GM19328 (cell line): ENCODE results near the gene MYO1B.

ENCODE experiments used
- ATAC-seq: cut with Tn5 transposase; IDR thresholded peaks from one replicate; pipeline ENCODE4 v1.9.1; 2021; ENCODE audit warnings: mild to moderate bottlenecking, moderate library complexity; ENCODE audit not compliant: unreplicated experiment

MYO1B gene

DNA sequence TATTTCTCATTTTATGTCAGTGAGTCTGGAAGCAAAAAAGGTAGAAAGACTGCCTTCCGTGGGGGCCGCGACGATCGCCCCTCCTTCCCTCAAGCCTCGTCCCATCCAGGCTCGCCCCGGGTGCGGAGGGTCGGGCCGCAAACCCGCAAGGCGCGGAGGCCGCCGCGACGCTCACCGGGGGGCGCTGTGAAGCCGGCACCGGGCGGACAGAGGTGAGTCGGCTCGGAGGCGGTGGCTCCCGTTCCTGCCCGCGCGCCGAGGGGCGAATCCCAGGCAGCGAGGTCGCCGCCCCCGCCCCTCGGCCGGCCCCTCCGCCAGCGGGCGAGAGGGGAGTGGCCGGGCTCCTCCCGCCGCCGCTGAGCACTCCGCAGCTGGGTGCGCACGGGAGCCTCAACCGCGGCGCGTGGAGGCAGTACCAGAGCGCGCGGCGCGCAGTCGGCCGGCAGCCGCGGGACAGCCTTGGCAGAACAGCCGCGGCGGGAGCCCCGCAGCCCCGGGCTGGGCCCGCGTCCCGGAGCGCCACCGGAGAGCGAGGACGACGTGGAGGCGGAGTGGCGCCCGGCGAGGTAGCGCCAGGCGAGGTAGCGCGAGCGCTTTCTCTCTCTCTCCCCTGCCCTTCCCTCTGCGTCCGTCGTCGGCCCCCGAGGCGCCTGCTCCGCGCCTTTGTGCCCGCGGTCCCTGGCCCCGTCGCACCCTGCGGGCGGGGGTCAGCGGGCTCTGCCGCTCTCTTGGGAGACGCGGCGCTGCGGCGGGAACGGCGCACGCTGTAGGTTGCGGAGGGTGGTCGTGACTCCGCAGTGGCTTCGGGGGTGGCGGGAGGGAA lies at the start of gene MYO1B:
Gene MYO1B (plus strand): TSS at position 359 of the 823 bp plus-strand sequence. CDS start 31,492 bp downstream, outside the sequence.
- ATAC-seq, result peak; percentile 54

DNA sequence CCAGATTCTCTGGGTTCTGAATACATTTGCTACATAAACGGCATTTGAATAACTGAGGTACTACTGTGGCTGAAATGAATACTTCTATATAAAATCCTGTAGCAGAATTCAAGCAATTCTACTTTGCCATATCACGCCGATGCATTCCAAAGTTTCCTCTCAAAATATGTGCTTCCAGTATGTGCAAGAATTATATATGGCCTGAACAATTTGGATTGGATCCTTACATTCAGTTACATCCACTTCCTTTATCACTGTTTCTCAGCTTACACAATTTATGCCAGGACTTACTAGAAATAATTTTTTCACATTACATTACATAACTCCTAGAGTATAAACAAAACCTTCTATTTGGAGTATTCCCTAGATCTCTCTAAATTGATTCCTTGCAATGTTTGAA lies 48.1 kb upstream of the MYO1B start:
- ATAC-seq, result no peak

DNA sequence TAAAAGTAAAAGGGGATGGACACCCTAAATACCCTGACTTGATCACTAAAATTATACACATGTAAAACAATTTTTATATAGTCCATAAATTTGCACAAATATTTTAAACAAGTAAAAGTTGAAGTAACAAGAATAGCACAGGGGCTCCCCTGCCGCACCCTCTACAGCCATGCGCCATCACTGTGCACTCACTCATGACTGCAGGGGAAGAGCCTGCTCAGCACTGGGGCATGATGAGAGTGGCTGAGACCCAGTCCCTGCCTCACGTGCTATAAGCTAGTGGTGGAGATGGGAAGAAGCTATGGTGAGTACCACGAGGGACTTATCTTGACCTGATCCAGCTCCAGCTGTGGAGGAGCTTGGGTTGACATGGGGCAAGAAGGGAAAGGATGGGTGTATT lies 46.9 kb upstream of the MYO1B start:
- no peak for ATAC-seq

DNA sequence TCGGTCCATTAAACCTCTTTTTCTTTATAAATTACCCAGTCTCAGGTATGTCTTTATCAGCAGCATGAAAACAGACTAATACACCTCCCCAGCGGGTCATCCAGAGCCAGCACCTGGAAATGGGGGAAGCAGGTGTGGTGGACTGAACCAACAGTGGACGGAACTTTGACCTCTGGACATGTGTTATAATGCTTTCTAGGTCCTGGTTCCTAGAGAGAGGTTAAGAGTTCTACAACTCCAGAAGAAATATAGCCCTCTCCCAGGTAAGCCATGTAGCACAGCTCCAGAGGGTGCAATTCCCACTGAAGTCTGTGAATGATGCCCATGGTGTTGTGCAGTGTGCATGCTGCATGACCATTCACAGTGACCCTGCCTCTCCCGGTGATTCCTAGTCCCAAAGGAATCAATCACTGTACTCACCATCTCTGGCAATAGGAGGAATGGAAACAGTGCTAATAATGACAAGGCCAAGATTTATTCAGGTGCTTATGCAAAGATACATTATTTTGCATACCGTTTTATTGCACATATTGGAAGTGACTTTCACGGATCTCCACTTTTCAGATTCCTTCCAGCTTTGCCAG lies 45.2 kb upstream of the MYO1B start:
- no peak for ATAC-seq

DNA sequence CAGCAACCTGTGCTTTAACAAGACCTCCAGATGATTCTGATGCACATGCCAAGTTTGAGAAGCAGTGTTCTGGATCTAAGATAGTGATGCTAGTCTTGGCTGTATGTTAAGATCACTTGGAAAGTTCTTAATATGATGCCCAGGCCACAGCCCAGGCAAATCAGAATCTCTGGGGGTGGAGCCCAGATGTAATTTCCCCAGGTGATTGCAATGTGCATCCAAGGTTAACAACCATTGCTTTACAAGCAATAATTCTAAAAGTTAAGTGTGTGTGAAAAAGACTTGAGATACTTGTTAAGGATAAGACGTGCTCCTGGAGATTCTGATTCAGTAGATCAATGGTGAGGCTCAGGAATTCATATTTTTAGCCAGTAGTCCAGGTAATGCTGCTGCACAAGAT lies 44.3 kb upstream of the MYO1B start:
- ATAC-seq, result no peak

DNA sequence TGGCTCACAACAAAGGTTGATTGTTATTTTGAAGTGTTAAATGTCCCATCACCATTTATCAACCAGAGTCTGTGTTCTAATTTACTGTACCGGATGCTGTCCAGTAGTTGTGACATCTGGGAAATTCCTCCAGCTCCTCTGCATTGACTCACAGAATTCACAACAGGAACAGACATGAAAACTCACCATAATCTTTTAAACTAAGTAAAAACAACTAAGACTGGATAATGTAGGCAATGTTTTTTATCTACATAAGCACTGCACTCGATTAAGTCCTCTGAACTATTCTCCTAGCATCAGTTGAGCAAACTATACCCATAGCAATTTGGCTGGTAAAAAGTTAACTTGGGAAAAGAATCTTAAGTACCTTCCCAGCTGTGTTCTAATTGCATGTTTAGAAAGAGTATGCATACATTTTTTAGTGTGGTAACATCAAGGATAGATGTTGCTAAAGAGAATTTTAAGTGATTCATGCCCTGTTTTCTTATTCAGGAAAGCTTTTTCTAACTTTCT lies 42.9 kb upstream of the MYO1B start:
- no peak for ATAC-seq

DNA sequence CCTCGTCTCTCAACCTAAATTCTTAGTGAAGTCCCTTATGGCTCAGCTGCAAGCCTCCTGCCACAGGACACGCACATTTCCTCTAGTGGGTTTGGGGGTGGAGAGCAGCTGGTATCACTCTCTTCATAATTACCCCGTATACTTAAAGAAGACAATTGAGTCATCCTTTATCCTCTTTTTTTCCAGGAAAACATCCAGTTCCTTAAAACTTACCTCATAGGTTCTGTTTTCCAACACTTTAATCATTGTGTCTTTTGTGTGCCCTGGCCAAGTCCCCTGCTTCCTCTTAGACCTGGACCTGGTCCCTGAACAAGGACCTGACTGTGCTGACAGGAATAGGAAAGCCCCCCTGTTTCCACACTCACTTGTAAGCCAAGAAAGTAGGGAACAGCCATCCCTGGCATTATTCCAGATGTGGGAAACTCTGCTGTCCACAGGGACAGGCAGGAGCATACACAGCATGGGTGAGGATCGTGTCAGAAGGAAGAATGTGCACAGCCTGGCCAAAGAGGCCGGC lies 42.3 kb upstream of the MYO1B start:
- no peak for ATAC-seq

DNA sequence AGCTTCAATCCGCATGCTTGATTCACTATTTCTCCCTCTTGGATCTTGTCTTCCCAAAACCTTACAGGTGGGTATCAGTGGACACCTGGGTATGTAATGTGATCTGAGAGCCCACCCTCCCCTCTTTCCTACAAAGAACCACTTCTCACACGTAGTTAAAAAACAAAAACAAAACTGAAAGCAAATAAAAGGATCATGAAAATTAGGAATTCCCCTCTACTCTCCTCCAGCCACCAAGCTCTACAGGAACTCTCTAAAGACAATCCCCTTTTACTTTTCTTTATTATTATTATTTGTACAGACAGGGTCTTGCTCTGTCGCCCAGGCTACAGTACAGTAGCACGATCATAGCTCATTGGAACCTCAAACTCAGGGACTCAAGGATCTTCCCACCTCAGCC lies 40.8 kb upstream of the MYO1B start:
- ATAC-seq, result no peak

DNA sequence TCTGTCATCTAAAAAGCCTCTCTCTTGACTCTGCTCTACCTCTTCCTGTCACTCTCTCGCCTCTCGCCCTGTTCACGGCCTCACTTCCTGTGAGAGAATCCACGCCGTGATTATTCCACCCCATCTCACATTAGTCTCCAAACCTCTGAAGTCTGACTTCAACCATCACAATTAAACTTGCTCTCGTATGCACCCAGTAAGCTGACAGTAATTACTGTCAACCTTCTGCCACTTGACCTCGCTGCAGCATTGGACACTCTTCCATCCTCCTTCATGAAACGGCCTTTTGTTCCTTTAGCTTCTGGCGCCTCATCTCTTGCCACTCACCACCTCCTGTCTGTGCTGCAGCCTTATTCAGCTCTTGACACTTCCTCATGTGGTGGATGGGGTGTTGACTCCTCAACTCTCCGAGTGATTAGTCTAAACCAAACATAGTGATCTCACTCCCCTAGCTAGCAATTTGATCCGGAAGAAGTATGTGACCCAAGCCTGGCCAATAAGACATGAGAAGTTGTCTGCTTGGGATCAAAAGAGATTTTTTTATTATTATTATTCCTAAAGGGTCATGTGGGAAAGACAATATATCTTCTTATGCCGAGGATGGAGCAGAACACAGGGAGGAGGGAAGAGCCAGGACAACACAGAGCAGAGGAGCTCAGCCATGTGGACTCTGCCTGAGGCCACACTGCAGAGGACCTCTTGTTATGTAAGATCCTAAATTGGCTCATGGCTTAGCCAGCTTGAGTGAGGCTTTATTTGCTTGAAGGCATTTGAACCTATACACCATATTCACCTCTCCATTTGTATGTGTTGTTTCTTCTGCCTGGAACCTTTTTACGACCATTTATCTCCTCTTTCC lies 38.4 kb upstream of the MYO1B start:
- ATAC-seq, result no peak

DNA sequence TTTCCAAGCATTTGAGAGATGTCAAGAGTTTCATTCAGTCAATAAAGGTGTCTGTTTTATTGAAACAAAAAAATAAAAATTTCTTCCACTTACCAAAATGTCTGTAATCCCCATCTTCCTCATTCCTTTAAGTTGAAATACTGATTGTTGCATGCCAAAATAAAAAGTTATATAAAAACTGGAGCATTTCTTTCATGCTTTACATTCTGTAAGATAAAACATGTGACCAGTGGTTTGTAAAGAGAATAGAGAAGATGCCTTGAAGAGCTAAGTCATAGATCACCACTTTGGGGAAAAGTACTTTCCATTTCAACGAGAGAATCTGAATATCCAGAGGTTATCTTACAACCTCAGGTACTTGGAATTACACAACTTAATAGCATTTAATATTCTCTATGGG lies 35.9 kb upstream of the MYO1B start:
- no peak for ATAC-seq

DNA sequence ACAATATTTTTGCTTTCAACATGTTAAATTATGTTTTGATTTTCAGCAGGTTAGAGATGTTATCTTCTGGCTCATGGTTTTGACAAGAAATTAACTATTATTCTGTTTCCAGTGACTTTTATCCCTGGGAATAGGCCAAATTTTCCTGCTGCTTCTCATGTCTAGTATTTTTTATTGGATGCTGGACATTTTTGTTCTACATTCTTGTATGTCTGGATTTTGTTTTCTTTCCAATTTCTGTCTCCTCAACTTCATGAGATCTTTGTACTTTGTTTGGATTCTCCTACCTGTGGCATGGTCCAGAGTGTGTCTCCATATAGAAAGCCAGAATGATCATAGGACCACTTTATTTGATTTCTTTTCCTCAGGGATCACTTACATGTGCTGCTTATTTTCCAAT lies 33.1 kb upstream of the MYO1B start:
- ATAC-seq, result no peak

DNA sequence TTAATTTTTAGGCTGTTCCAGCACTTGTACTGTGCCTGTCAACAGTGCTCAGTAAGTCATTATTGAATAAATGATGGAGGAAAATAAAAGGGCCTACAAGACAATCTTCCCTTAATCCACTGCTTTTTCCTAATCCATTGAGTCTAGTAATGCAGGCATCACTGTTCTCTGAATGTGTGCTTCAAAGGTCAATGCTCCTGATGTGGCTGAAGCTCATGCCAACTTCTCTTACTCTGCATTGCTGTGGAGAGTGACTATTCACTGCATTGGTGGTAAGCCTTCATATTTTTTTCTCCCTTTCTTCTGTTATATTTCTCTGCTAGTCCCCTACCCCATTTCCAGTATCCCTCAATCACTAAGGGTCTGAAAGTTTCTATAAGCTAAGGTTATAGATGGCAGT lies 31.9 kb upstream of the MYO1B start:
- ATAC-seq, result no peak

DNA sequence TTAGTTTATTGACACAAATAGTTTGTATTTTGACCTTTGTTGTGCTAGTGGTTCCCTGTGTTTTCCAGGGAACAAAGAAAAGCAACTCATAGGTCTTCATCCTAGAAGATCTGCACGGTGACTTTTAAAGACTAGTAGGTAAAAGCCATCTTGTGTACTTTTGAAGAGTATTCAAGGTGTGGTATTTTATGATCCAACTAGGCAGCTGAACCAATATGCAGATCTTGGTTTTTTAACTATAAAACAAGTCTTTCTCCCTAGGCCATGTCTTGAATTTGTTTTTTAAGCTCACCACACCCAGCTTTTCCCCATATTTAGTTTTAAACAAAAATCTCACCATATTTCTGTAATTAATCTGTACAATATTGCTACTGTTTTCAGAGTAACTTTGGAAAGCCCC lies 30.0 kb upstream of the MYO1B start:
- no peak for ATAC-seq

DNA sequence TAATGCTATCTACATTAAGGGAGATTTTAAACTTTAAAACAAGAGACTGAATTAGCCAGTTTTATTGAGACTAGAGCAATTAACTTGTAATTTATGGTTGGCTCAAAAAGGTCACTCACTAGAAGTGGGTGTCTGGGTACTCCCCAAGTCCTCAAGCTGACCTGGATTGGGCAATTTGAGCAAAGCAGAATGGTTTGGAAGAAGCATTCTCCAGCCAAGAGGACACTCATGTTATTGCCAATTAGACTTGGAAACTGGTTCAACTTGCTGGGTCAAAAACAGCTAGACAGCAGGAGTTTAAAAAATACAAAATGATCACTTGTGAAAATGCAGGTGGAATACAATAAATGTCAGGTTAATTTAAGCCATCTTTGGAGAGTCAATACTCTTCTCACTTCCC lies 29.5 kb upstream of the MYO1B start:
- ATAC-seq, result no peak

DNA sequence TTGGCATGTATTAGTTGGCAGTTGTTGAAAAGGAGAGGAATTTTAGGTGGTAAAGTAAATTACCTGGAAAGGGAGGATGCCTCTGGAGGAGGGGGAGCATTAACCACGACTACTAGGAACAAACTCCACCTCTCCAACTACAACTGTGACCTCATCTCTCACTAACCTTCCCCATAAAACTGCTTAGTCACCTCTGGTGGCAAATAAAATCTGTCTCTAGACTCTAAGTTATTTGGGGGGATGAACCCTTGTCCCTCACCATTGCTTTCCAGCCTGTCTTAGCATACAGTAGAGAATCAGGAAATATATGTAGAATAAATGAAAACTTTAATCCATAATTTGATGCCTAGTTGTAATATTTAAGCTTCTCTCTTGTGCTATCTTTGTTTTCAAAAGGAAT lies 27.6 kb upstream of the MYO1B start:
- ATAC-seq, result no peak

DNA sequence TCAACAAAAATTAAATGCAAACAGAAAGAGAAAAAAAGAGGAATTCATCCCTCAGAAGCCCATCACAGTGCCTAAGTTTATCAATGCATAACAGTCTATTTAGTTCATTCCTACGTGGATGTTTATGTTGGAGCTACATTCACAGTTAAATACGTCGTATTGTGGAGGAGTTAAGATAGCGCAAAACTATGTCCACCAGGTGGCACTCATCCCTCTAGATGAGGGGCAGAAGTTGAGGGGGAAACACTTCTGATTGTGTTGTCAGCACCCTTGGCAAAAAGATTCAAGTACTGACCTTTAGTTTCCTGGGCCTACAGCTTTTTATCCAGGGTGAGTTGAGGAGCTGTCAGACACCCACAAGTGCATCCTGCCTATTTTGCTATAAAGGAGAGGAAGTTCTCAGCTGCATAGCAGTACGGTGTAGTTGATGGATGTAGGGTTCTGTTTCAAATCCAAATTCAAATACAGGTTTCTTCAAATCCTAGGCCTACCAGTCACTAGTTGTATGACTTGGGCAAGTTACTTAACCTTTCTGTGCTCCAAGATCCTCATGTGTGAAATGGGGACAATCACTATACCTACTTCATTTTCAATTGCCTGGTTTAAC lies 26.8 kb upstream of the MYO1B start:
- ATAC-seq, result no peak

DNA sequence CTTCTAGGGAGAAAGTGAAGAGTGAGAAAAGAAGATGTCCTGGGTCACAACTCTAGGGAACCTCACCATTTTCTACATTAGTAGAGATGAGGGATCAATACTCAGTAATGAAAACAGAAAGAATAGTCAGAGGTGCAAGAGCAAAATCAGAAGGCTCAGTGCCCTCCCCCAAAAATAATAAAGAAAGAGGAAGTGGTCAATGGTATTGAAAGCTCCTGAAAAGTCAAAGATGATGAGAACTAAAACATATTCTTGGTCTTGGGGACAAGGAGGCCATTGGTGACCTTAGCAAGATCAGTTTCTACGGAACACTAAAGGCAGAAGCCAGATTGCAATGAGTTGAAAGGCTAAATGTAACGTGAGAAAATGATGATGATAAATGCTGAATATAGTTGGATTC lies 24.5 kb upstream of the MYO1B start:
- no peak for ATAC-seq

DNA sequence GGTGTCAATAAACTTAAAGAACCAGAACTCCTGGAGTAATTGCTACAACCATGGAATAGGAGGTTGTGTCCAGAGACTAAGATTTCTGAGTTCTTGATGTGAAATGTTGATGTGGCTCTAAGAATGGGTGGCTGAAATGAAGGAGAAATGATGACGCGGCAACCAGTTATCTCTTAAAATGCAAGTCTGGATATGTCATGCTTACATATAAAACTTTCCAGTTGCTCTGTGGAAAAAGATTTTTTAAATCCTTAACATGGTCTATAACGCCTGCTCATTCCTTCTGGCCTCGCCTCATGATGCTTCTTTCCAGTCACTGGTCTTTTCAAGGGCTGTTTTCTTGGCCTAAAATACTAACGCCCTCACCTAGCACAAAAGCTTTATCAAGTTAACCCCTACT lies 23.5 kb upstream of the MYO1B start:
- ATAC-seq, result no peak

DNA sequence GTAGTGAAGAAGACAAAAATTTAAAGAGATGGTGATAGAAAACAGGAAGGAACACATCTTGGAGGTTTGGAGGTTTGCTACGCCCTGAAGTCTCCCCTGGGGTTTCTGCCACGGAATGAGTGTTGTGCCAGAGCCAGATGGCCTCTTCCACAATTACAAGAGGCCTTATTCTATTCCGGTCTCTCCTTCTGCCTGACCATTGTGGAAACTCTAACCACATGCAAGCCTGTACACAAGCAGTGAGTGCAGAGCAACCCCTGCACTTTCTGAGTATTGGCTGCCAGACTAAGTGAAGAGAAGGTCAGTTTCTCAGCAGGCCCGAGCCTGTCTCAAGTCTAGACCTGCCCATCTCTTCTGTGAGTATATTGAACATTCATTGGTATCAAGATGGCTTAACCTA lies 22.7 kb upstream of the MYO1B start:
- no peak for ATAC-seq

DNA sequence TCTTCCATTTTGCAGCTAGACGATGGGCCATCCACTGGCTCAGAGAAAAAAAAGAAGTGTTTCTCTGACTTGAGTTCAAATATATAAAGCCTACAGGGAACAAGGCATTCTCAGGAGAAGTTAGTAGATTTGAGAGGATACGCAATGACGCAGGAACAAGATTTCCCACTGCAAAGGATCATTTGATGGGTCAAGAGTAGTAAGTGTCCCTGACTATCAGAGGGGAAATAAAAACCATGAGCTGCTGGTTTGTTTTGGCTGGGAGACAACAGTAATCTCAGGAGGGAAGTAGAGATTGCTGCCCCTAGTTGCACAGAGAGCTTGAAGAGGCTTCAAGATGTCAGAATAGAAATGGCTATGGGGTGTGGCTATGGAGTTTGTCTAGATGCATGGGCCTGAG lies 22.3 kb upstream of the MYO1B start:
- no peak for ATAC-seq

DNA sequence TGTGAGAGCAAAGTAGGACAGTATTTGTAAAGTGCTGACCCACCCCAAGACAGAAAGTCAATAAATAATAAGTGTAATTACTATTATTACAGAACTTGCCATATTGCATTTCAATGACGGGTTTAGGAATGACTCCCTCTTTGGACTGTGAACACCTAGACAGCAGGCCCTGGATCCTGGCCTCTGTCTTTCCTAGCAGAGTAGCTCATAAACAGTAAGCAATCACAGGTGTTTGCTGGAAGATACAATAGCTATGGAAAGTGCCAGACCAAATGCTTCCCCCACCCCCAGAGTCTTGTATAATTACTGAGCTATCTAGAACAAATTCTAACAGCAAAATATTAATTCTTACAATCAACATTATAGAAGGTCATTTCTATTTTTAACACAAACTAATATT lies 20.1 kb upstream of the MYO1B start:
- no peak for ATAC-seq
